SK-N-SH treated with all-trans-retinoic acid at 6 μM for 48 hours (cell line): ENCODE measurements around the gene VSNL1.

ENCODE experiments used
- BACH2 ChIP-seq: fragments of 250-450 bp; sonication (Bioruptor Pico); IDR thresholded peaks from 2 replicates; pipeline ENCODE4 v1.9.0; 2021; ENCODE audit warnings: mild to moderate bottlenecking, borderline replicate concordance
- PPARA ChIP-seq: fragments of 250-450 bp; sonication (Bioruptor Pico); IDR thresholded peaks from 2 replicates; pipeline ENCODE4 v1.5.0; 2020; ENCODE audit warnings: mild to moderate bottlenecking, borderline replicate concordance
- TF ChIP-seq, protein P1 (sequence below): fragments of 250-450 bp; sonication (Bioruptor Pico); IDR thresholded peaks from 2 replicates; pipeline ENCODE4 v1.5.1; 2021; ENCODE audit warnings: mild to moderate bottlenecking, moderate library complexity

DNA sequence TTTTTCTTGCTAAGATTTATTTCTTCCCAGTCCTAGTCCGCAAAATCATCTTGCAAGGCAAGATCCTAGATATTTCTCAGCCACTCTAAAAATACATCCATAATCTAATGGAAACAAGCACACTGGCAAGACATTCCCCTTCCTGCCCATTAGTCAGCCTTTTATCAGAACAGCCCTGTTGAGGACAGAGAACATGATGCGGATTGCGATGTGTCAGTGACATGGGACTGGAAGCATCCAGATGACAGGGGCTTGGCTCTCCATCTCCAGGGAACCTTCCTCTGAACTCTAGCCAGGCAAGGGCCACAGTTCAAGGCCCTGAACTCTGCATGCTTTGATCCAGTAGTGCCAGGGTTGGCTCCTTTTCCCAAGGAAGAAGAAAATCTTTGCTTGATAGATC is 70.0 kb downstream of the VSNL1 start:
- TF ChIP-seq BACH2 (no peak), PPARA (CRISPR knock-in tag) (no peak)
- TF ChIP-seq, protein P1, sequence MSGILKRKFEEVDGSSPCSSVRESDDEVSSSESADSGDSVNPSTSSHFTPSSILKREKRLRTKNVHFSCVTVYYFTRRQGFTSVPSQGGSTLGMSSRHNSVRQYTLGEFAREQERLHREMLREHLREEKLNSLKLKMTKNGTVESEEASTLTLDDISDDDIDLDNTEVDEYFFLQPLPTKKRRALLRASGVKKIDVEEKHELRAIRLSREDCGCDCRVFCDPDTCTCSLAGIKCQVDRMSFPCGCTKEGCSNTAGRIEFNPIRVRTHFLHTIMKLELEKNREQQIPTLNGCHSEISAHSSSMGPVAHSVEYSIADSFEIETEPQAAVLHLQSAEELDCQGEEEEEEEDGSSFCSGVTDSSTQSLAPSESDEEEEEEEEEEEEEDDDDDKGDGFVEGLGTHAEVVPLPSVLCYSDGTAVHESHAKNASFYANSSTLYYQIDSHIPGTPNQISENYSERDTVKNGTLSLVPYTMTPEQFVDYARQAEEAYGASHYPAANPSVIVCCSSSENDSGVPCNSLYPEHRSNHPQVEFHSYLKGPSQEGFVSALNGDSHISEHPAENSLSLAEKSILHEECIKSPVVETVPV (CRISPR knock-in tag): no peak
